Stimulated activated CD8-positive, alpha-beta memory T cell treated with anti-CD3 and anti-CD28 coated beads, Interleukin-2, amount 100 ng/mL, for 48 hours (primary cell): ENCODE measurements around the gene NDRG4.
"Not testable (repeated sequence)": the region's sequence is repeated elsewhere in the genome, so short reads cannot be mapped to it uniquely, and the experiment has no call there.

Experiments used
- DNase-seq, 2 donors: peaks; one replicate each; pipeline ENCODE4 v3.0.0-alpha.2; 2020; ENCODE audit warnings: low read depth in 2 of 2

Gene NDRG4

DNA sequence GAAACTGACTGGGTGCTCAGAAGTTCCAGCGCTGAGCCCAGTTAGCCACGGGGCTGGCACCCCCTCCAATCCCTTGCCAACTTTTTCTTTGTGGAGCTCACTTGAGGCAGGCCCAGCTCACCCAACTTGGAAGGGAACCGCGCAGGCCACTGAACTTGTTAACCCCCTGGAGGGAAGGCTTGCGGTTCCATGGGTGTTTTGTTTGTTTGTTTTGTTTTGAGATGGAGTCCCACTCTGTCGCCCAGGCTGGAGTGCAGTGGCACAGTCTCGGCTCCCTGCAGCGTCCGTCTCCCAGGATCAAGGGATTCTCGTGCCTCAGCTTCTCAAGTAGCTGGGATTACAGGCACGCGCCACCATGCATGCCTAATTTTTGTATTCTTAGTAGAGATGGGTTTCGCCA, 34.1 kb upstream of the NDRG4 start:
- DNase-seq = no peak

DNA sequence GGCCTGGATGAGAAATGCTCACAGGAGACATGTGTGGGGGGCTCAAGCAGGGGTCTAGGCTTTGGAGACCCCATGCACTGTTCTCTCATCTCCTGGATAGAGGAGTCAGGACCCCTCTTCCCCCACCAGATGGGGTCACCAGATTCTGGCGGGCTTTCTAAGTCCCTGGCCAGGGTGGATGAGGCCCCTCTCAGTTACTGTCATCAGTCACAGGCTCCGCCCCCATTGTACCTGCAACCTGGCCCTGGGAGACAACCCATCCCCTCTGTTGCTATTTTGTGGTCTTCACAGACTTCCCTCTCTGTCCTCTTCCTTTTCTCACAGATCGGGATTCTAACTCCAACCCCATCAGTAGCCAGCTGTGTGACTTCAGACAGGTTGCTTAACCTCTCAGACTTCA, 33.5 kb upstream of the NDRG4 start:
- DNase-seq = no peak

DNA sequence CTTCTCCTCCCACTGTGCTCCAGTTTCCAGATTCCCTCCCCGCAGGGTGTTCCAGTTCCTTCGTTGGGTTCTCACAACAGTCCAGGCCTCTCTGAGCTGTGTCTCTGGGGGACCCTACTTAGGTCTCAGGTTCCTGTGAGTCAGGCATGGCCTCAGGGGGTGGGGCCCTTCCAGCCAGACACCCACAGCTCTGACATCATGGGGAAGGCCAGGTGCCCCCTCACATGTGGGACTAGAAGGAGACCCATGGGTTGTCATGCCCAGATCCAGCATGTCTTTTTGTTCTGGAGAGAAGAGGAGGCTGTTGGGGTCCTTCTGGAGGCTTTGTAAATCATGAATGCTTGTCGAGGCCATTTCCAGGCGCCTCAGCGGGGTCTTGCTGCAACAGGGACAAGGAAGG, 32.0 kb upstream of the NDRG4 start:
- no peak for DNase-seq

DNA sequence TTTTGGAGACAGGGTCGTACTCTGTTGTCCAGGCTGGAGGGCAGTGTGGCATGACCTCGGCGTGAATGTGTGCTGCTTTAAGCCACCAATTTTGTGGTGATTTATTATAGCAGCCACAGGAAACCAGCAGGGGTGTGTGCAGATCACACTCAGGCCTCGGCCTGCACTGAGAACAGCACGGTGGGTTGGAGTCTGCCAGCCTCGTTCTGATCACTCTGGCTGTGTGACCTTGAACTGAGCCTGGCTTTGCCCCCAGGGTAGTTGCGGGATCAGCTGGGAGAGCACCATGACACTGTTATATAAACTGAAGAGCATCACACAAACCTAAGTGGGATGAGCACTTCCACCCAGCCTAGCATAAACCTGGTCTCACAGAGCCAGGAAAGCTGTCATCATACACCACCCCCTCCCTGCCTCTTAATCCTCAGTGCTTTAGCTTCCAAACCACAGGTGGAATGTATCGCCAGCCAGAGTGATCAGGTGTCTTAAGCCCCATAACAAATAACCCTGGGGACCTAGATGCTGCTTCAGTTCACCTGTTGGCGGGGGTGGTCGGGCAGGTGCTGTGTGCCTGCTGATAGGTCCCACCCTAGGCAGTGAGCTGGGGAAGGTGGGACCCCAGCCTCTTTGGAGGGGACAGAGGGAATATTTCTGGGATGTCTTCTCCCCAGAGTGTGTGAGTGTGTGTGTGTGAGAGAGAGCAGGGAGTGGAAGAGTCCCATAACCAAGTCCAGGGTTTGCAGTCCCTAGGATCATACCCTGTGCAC, 28.6 kb upstream of the NDRG4 start:
- no peak for DNase-seq

DNA sequence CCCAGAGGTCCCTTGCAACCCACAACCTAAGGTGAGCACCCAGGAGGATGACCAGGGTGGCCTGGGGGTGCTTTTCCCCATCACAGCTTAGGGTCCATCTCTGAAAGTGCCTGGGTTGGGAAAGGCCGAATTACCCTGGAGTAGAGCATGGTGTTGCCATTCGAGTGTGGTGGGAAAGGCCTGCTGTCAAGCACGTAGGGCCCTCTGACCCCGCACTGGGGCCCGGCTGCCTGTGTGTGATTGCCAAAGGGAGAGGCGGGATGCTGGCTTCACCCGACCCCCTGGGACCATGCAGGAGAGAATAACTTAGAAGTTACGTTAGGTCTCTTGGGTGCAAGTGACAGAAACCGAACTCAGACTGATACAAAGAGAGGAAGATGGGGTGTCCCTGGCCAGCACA, 27.7 kb upstream of the NDRG4 start:
- no peak for DNase-seq

DNA sequence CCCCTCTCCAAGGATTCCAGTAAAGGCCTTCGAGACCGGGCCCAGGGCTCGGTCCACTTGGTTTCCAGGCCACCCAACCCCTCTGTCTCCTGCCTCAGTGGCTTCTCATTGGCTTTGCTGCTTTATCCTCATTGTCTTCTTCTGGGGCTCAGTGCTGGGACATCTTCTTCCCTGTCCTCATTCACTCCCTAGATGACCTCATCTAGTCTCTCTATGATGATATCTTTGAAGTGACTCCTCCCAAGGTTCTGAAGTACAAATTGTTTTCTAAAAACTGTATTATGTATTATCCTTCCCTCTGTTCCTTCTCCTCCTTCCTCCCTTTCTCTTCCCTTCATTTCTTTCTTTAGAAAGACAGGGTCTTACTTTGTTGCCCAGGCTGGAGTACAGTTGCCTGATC, 27.1 kb upstream of the NDRG4 start:
- no peak for DNase-seq

DNA sequence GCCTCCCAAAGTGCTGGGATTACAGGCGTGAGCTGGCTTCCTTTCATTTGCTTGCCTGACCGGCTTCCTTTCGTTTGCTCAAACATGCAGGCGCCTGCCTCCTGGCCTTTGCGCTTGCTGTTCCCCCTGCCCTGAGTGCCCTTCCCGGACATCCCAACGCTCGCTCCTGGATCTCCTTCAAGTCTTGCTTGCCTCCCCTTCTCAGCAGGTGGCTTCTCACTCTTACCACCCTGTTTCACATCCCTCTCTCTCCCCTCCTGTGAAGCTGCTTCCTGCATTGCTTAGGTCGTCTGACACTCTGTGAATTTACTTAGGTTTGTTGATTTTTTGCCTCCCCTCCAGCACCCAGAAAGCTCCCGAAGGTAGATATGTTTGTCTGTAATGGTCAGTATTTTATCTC, 25.6 kb upstream of the NDRG4 start:
- no peak for DNase-seq

DNA sequence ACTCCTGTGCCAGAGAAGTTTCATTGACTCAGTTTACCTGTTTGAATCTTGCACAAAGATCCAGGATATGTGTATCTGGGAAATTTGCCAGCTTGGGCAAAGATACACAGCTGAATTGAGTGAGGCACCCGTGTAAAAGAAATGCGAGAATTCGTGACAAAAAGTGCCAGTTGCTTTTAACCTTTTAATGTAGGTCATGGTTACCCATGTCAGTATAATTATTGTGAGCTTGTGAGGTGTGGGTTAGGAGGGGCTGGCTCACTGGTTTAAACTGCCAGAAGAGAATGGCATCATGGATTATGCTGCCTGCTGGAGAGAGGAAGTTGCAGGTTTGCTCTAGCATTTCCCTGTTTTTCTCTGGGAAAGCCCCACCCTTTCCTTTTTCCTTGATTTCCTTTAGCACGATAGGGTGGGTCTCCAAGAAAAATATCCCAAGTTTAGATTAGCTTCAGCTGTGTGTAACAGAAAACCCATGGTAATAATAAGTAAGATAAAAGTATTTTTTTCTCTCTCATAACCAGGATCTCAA, 24.8 kb upstream of the NDRG4 start:
- DNase-seq = no peak

DNA sequence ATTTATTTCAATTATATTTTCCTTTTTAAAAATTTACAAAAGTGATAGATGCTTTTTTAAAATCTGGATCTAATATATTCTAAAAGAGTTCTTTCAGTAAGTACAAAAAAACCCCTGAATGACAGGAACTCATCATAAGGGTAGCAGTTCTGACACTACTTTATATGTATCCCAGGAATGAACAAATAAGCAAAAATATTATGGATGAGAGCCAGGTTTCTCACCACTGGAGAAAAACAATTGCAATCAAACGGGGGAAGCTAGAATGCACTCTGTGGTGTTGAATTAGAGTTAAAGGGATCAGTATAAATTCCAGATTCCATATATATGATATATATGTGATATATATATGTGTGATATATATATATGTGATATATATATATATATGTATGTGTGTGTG, 23.2 kb upstream of the NDRG4 start:
- DNase-seq = no peak

DNA sequence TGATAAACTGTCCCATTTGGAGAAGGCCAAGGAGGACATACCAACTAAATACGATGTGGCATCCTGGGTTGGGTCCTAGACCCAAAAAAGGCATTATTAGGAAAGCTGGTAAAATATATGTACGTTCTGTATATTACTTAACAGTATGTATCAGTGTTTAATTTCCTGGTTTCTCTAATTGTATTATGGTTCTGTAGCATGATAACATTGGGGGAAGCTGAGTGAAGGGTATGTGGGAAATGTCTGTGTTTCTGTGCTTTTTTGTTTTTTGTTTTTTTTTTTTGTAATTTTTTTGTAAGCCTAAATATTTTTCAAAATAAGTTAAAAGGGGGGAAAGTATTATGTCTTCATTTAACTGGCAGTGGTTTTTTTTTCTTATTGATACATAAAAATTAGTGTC, 21.5 kb upstream of the NDRG4 start:
- DNase-seq = no peak

DNA sequence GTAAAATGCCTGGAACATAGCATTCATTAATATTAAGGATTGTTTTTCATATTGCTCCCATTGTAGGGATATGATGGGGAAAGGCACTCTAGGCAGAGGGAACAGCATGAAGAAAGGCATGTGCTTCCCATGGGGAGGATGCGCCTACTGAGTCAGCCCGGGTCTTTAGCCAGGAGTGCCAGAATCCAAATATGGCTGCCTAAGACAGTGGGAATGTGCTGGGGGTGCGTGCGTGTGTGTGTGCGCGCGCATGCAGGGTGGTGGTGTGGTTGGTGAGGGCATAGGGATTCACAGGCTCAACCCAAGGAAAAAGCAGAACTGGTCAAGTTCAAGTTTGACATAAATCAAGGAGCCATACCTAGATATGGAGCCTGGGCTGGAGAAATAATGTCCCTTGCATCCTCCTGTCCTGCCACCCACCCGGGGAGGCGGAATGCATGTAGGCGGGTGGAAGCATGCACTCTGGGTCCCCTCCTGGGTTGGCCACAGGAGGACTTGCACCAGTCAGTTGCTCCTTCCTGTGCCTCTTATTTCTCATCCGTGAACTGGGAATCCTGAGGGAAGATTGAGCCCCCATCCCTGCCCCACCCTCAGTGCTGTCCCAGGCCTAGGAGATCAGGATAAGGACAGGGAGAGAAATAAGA, 18.6 kb upstream of the NDRG4 start:
- DNase-seq = no peak

DNA sequence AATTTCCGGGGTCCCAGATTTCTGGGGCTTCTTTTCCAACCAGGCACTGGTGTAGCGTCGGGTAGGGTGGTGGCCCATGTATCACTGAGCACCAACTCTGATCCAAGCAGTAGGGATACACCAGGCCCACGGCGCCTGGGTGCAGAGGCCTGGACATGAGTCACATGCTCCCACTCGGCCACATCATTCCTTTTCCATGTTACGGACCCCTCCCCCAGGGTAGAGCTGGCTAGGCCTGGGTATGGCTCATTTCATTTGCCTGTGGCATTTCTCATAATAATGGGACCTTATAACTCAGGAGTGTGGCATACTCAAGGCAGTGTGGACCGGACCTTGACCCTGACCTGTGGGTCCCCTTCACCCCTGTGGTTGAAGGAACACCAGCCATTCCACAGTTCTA, 18.0 kb upstream of the NDRG4 start:
- DNase-seq = no peak

DNA sequence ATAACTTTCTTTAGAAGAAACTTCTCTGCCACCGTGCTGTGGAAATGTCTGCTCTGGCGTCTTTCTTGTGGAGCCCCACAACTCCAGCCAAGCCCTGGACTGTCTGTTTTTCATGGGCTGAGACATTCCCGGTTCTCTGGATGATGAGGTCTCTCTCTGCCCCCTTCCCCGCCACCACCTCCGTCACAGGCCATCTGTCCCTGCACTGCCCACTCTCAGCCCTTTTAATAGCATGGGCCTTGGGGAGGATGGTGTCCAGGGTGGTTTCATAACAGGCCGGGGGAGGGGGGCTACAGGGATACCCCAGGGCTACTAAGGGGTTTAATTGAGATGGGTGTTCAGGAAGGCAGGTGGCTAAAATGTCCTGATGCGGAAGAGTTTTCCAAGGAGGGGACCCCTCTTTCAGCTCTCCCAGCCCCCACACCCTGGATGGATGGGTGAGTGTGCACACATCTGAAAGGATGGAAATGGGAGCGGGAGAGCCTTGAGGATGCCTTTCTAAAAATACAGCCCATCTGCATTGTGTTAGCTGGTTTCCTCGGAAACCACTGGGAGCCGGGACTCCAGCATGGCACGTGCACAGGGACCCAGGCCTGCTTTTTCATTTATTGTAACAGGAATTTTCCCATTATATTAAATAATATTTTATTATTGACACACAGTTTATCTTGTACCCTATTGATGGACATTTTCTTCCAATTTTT, 14.6 kb upstream of the NDRG4 start:
- no peak for DNase-seq

DNA sequence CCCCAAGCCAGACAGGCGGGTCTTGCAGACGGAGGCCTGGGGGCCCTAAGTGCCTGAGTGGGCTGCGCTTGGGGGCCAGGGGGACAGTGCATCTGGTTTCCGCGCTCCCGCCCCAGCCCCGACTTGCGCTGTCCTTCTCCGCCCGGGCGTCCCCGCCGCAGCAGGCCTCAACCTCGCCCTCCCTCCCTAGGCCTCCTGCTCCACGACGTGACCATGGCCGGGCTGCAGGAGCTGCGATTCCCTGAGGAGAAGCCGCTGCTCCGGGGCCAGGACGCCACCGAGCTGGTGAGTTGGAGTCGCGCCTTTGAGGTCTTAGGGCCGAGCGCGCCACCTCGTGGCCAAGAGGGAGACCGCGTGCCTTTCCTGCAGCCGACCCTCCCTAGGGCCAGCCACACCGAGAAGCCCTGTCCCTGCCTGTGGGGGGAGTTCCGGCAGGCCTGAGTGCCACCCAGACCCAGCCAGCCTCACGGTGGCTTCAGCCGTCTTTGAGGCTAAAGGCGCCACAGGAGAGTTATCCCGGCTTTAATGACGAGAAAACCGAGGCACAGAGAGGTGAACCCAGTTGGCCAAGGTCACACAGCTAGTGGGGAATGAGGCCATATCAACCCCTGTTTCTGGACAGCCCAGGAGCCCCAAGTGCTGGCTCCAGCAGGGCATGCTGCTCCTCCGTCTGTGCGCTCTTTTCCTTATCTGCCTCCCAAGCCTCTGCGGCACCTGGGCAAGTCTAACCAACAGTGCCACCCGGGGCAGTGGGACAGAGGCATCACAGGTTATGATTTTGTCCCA, 12.2 kb upstream of the NDRG4 start:
- peak; percentile 60 to 65 for DNase-seq

DNA sequence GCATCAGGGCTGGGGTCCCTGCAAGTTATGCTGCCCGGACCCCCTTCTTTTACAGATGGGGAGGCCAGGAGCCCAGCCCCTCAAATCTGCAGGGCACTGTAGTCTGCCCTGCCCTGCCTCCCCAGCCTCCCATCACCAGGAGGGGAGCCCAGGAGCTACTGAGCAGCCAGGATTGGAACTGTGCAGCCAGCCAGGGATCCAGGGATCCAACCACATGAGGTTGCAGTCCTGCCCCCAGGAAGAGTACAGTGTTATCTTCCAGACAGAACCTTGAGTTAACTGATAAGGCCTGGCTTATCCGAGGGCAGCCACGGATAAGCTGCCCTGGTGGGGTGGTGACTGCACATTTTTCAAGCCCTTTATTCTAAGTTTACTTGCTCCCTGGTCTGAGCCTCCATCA, 11.4 kb upstream of the NDRG4 start:
- no peak for DNase-seq

DNA sequence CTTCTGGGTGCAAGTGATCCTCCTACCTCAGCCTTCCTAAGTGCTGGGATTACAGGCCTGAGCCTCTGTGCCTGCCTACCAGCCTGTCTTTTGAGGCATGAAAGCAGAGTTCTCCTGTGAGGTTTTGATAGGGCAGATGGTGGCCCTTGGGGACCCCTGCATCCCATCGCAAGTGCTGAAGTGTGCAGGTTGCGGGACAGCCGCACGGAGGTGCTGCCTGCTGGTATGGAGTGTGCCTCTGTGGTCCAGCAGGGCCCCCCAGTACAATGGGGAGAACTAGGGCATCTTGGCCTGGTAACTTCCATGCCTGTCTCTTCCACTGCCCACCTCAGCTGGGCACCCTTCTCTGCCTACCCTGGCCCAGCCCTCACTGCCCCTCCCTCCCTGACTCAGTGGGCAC, 9.9 kb upstream of the NDRG4 start:
- DNase-seq = no peak

DNA sequence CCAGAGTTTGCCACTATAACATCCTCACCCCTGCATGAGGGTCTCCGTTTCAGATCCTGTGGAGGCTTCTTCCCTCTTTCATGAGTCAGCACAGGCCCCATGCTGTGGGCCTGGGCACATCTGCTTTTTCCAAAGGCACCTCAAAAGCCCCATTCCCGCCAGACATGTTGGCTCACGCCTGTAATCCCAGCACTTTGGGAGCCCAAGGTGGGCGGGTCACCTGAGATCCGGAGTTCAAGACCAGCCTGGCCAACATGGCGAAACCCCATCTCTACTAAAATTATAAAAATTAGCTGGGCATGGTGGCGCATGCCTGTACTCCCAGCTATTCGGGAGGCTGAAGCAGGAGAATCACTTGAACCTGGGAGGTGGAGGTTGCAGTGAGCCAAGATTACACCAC, 9.4 kb upstream of the NDRG4 start:
- DNase-seq = not testable (repeated sequence)

DNA sequence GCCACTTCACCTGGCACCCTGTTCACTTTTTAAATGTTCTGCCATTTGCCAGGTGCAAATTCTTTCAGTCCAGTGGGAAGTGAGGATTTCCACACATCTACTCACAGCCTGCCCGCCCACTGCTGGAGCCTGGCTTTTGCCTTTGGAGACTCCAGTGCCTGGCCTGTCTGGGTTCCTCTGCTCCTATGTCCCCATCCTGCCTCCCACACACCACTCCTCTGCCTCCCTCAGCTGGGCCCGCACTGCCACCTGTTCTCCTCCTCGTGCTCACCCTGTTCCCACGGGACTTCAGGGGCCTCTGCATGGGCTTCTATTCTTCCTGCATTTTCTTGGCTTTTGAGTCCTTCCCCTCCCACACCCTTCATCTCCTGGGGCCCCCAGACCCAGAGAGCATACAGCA, 7.9 kb upstream of the NDRG4 start:
- no peak for DNase-seq

DNA sequence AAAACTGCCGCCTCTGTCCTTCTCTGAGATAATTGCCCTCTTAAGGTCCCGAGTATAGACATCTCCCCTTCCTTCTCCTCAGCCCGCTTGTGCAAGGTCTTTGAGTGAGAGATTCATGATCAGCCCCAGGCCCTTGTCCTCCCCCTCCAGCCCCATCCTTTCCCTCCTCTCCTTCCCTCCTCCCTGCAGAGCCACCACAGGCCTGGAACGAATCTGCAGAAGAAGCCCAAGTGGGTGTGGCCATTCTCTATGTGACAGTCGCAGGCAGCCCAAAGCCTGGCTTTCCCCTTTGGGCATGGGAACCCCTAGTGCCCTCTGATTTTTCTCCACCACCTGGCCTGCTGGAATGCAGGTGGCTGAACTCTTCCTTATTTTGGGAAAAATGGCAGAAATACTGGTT, 7.2 kb upstream of the NDRG4 start:
- DNase-seq = no peak

DNA sequence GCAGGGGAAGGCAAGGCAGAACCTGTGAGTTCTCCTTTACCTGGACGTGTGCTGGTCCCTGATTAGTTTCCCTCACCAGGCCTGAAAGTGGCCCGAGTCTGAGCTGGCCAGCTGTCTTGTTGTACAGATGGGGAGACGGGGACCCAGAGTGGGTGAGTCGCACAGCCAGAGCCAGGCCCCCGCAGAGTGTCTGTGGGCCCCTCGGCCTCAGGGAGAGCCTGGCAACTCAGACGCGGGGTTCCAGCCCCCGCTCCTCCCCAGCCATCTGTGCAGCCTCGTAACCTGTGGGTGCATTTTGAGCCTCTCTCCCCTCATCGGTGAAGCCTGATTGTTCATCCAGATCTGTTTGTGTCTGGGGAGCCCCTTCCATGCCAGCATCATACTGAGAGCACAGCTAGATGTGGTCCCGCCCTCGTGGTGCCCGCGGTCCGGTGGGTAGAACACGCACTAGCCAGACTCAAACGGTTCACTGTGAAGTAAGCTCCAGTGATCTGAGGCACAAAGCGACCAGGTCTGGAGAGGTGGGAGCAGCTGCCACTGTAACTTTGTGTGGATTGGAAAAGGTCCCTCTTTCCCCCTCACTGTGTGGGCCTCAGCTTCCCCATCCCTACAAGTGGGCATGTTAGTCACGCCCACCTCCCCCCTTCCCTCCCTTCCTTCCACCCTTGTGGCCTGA, 6.0 kb upstream of the NDRG4 start:
- no peak for DNase-seq

DNA sequence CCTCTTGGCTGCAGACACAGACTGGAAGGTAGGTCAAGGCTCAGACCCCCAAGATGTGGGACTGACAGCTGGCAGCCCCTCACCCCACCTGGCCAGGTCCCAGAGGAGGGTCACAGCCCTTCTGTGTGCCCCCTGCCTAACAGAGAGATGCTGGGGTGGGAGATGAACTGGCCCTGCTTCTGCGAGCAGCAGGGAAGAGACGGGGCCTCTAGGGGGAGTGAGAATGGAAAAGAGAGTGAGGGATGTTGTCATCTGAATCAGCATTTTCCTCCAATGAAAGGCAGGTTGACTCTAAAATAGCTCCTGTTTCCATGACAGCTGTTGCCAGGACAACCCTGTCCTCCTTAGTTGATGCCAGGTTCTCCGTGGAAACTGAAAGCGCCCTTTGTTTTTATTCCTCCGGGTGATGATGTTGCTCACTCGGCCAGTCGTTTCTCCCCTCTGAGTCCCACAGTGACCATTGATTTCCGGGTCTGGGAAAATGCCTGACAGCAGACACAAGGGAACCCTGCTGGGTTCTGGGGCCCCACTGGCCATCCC, 4.9 kb upstream of the NDRG4 start:
- DNase-seq = peak; percentile 43 to 56
